Measurements from ENCODE around the gene NUMBL.

Gene NUMBL

GRCh38 chr19:40642051-40642706, 48.3 kb downstream of the NUMBL start:
- no peaks in the 10 kb centered on the region for H3K79me2 ChIP-seq (ENCODE audit: insufficient read depth, low read length)
- no peaks in the 10 kb centered on the region for H3K36me3 ChIP-seq (ENCODE audit: low read length)
- no peaks in the 10 kb centered on the region for H3F3A ChIP-seq (ENCODE audit: insufficient read depth)
- no peak overlapping the region for H3K4me2 ChIP-seq (ENCODE audit: low read depth, low read length, poor library complexity, severe bottlenecking)
- H3K27ac ChIP-seq (ENCODE audit: low read depth, low read length) = no peak overlapping the region
- no peak overlapping the region for H3K4me3 ChIP-seq (ENCODE audit: insufficient read depth, low read length, poor library complexity, severe bottlenecking)
- TF ChIP-seq EZH2phosphoT487 (conservative IDR thresholded peaks at IDR 0.05; ENCODE audit: low read length) (no peak), CTCF (IDR thresholded peaks at IDR 0.05; ENCODE audit: insufficient read depth, low read length, poor library complexity, severe bottlenecking) (no peak)
- H4K20me1 ChIP-seq (ENCODE audit: low read depth, low read length) = no peaks in the 10 kb centered on the region
- H3K9me3 ChIP-seq (ENCODE audit: insufficient read depth, low read length) = no peaks in the 10 kb centered on the region
- H3K9me2 ChIP-seq (replicated peaks; ENCODE audit: insufficient read depth, low read length) = no peaks in the 10 kb centered on the region
- no peak overlapping the region for H3K9ac ChIP-seq (ENCODE audit: low read length)
- H3K27me3 ChIP-seq (ENCODE audit: low read length) = no peaks in the 10 kb centered on the region
- no peak overlapping the region for H2AFZ ChIP-seq (ENCODE audit: low read depth, low read length, severe bottlenecking)

- Histone ChIP-seq H3F3A (ENCODE audit: insufficient read depth) (no peaks in the 10 kb centered on the region), H2AFZ (ENCODE audit: low read depth, low read length, severe bottlenecking) (no peak overlapping the region), H3K4me2 (ENCODE audit: low read depth, low read length, poor library complexity, severe bottlenecking) (no peak overlapping the region), H3K27me3 (ENCODE audit: low read length) (no peaks in the 10 kb centered on the region), H3K36me3 (ENCODE audit: low read length) (no peaks in the 10 kb centered on the region), H3K9me3 (ENCODE audit: insufficient read depth, low read length) (no peaks in the 10 kb centered on the region), H3K9ac (ENCODE audit: low read length) (no peak overlapping the region), H3K4me3 (ENCODE audit: insufficient read depth, low read length, poor library complexity, severe bottlenecking) (no peak overlapping the region), H4K20me1 (ENCODE audit: low read depth, low read length) (no peaks in the 10 kb centered on the region), H3K9me2 (replicated peaks; ENCODE audit: insufficient read depth, low read length) (no peaks in the 10 kb centered on the region), H3K27ac (ENCODE audit: low read depth, low read length) (no peak overlapping the region), H3K79me2 (ENCODE audit: insufficient read depth, low read length) (no peaks in the 10 kb centered on the region)
- TF ChIP-seq CTCF (IDR thresholded peaks at IDR 0.05; ENCODE audit: insufficient read depth, low read length, poor library complexity, severe bottlenecking) (no peak), EZH2phosphoT487 (conservative IDR thresholded peaks at IDR 0.05; ENCODE audit: low read length) (no peak)
Observed at GRCh38 chr19:40641281-40641680, 49.2 kb downstream of the NUMBL start.

GRCh38 chr19:40640744-40641143, 49.7 kb downstream of the NUMBL start:
- Histone ChIP-seq H3F3A (ENCODE audit: insufficient read depth) (no peaks in the 10 kb centered on the region), H3K4me2 (ENCODE audit: low read depth, low read length, poor library complexity, severe bottlenecking) (no peak overlapping the region), H3K9me3 (ENCODE audit: insufficient read depth, low read length) (no peaks in the 10 kb centered on the region), H3K79me2 (ENCODE audit: insufficient read depth, low read length) (no peaks in the 10 kb centered on the region), H3K36me3 (ENCODE audit: low read length) (no peaks in the 10 kb centered on the region), H2AFZ (ENCODE audit: low read depth, low read length, severe bottlenecking) (no peak overlapping the region), H4K20me1 (ENCODE audit: low read depth, low read length) (no peaks in the 10 kb centered on the region), H3K9ac (ENCODE audit: low read length) (no peak overlapping the region), H3K9me2 (replicated peaks; ENCODE audit: insufficient read depth, low read length) (no peaks in the 10 kb centered on the region), H3K27ac (ENCODE audit: low read depth, low read length) (no peak overlapping the region), H3K27me3 (ENCODE audit: low read length) (no peaks in the 10 kb centered on the region), H3K4me3 (ENCODE audit: insufficient read depth, low read length, poor library complexity, severe bottlenecking) (no peak overlapping the region)
- no peak for TF ChIP-seq CTCF (IDR thresholded peaks at IDR 0.05; ENCODE audit: insufficient read depth, low read length, poor library complexity, severe bottlenecking)
- no peak for TF ChIP-seq EZH2phosphoT487 (conservative IDR thresholded peaks at IDR 0.05; ENCODE audit: low read length)

Measured in SU-DHL-6 (cell line).